K562 (cell line): Measurements from ENCODE around the gene SCYL1. TPM values are rescaled to one million over a fixed set of nuclear protein-coding genes. Genes with fewer than 3 reads are reported as not detected.

Experiments used
- BMI1 ChIP-seq: fragments of 150-350 bp; IDR thresholded peaks from 2 replicates; pipeline ENCODE4 v1.6.1; 2014; ENCODE audit warnings: low read length
- CSDE1 ChIP-seq, 2 experiments: fragments of 450-650 bp; IDR thresholded peaks; 2 replicates each; pipeline ENCODE4 v1.6.1; 2016; ENCODE audit warnings: mild to moderate bottlenecking in 1 of 2
- ELF1 ChIP-seq: fragments of 200-800 bp; sonication (Bioruptor generic); IDR thresholded peaks from 2 replicates; pipeline ENCODE4 v1.6.1; 2016; ENCODE audit warnings: missing genetic modification characterization, missing compliant biosample characterization
- ELK1 ChIP-seq: sonication (generic); formaldehyde crosslinking; IDR thresholded peaks from 2 replicates; pipeline ENCODE4 v1.8.1; 2022; ENCODE audit warnings: missing genetic modification reagents
- ETS1 ChIP-seq: conservative IDR thresholded peaks from 2 replicates; pipeline ENCODE4 v1.6.1; 2011; ENCODE audit warnings: low read depth, mild to moderate bottlenecking, low read length; ENCODE audit not compliant: control insufficient read depth
- PKNOX1 ChIP-seq: fragments of 450-650 bp; IDR thresholded peaks from 2 replicates; pipeline ENCODE4 v1.6.1; 2016
- SETDB1 ChIP-seq: IDR thresholded peaks from one replicate; pipeline ENCODE4 v1.6.1; 2012; ENCODE audit warnings: low read length, control low read depth, inconsistent platforms
- SMAD2 ChIP-seq: fragments of 150-350 bp; IDR thresholded peaks from 2 replicates; pipeline ENCODE4 v1.6.1; 2014; ENCODE audit warnings: low read depth, mild to moderate bottlenecking, low read length
- TAF7 ChIP-seq: fragments of 450-650 bp; IDR thresholded peaks from 2 replicates; pipeline ENCODE4 v1.6.1; 2016; ENCODE audit warnings: missing genetic modification characterization, missing compliant biosample characterization
- THAP7 ChIP-seq: fragments of 250-450 bp; sonication (Bioruptor Pico); IDR thresholded peaks from 2 replicates; pipeline ENCODE4 v1.5.0; 2021
- ZEB2 ChIP-seq: fragments of 450-650 bp; IDR thresholded peaks from 2 replicates; pipeline ENCODE4 v1.6.1; 2016
- ZNF311 ChIP-seq: fragments of 250-450 bp; sonication (Bioruptor Pico); IDR thresholded peaks from 2 replicates; pipeline ENCODE4 v1.4.0; 2020; ENCODE audit warnings: mild to moderate bottlenecking, moderate library complexity
- ZNF398 ChIP-seq: fragments of 250-450 bp; sonication (Bioruptor Pico); IDR thresholded peaks from 2 replicates; pipeline ENCODE4 v1.8.0; 2021; ENCODE audit warnings: moderate library complexity, mild to moderate bottlenecking, inconsistent platforms
- ZNF518B ChIP-seq: fragments of 250-450 bp; sonication (Bioruptor Pico); IDR thresholded peaks from 2 replicates; pipeline ENCODE4 v1.5.0; 2021; ENCODE audit warnings: mild to moderate bottlenecking, moderate library complexity
- ZNF644 ChIP-seq: fragments of 200-800 bp; sonication (Bioruptor generic); IDR thresholded peaks from 2 replicates; pipeline ENCODE4 v1.6.1; 2016; ENCODE audit warnings: low read depth, missing genetic modification characterization, missing compliant biosample characterization
- ZNF655 ChIP-seq: fragments of 250-450 bp; sonication (Bioruptor Pico); IDR thresholded peaks from 2 replicates; pipeline ENCODE4 v1.5.0; 2021
- polyA plus RNA-seq, 8 experiments: library from polyadenylated mRNA; depleted of rRNA in 4 of 8; stranded (reverse) in 5 of 8; unstranded in 3 of 8; fragments of >200 nt; fragmentation: Nextera tagmentation in 2 of 8; fragmentation: Illumina TruSeq in 1 of 8; extraction: Ambion mirVana in 2 of 8; extraction: Trizol in 1 of 8; gene quantifications; 2 replicates each; pipeline versions ENCODE4 v1.2.1 to v1.2.3, GENCODE V29; 2011 to 2014; ENCODE audit warnings: inconsistent platforms in 1 of 8, missing spikeins in 1 of 8
- total RNA-seq, 7 experiments: library from RNA; depleted of rRNA in 6 of 7; stranded (reverse); fragments of >200 nt in 6 of 7; fragmentation: Illumina TruSeq in 2 of 7; extraction: Trizol in 2 of 7; gene quantifications; 2 replicates each; pipeline versions ENCODE4 v1.2.1 to v1.2.3, GENCODE V29; 2011 to 2021; ENCODE audit warnings: low replicate concordance in 1 of 7

The SCYL1 gene
- total and polyA plus RNA-seq, 9 of the 15 experiments (the other 6 are each of a cell fraction or from before 2014, with no cell fraction given) = 1.9 to 145 (median 57.6) TPM

- TF ChIP-seq ELK1 (CRISPR knock-in tag) (no peak), ZNF655 (CRISPR knock-in tag) (no peak), ZNF398 (CRISPR knock-in tag) (no peak), TAF7 (tag) (peak; percentile 65), ZEB2 (no peak; the same call in 1 of the 2 replicates), BMI1 (no peak), CSDE1 (IDR thresholded peaks at IDR 0.05) (no peak), ELF1 (no peak), THAP7 (no peak), ETS1 (peak; percentile 85), ZNF311 (CRISPR knock-in tag) (no peak), SMAD2 (no peak), SETDB1 (peak; percentile 94), ZNF518B (CRISPR knock-in tag) (no peak), ZNF644 (tag) (peak; percentile 48; the same call in 1 of the 2 replicates), PKNOX1 (peak; percentile 84)
Measured at GRCh38 chr11:65497141-65498041, 27.5 kb upstream of the SCYL1 start (continued).
